Measurements from ENCODE around the gene ZNF540.
A peak's percentile ranks its signal among the peaks of the same experiment; 100 is the strongest.
"Not testable (repeated sequence)": the region's sequence is repeated elsewhere in the genome, so short reads cannot be mapped to it uniquely, and the experiment has no call there.

ZNF540 gene

GRCh38 chr19:37655301-37655688 lies 60.6 kb downstream of the ZNF540 start, which contains the start of gene ZFP30:
Gene ZFP30, minus strand, starts transcription at chr19:37655465. Its CDS starts 7,643 bp downstream, at chr19:37647822.
- TF ChIP-seq, protein P1, sequence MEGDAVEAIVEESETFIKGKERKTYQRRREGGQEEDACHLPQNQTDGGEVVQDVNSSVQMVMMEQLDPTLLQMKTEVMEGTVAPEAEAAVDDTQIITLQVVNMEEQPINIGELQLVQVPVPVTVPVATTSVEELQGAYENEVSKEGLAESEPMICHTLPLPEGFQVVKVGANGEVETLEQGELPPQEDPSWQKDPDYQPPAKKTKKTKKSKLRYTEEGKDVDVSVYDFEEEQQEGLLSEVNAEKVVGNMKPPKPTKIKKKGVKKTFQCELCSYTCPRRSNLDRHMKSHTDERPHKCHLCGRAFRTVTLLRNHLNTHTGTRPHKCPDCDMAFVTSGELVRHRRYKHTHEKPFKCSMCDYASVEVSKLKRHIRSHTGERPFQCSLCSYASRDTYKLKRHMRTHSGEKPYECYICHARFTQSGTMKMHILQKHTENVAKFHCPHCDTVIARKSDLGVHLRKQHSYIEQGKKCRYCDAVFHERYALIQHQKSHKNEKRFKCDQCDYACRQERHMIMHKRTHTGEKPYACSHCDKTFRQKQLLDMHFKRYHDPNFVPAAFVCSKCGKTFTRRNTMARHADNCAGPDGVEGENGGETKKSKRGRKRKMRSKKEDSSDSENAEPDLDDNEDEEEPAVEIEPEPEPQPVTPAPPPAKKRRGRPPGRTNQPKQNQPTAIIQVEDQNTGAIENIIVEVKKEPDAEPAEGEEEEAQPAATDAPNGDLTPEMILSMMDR (IDR thresholded peaks at IDR 0.05; ENCODE audit: control insufficient read depth, insufficient read depth, low read depth, low read length, missing control alignments) = no peak
- peak; percentile 39 for DNase-seq (ENCODE audit: low read depth)
- H3K4me3 ChIP-seq (ENCODE audit: control insufficient read depth, low read depth, low read length) = peak within 1 kb of the TSS; percentile 67

- no peak for DNase-seq (ENCODE audit: low read depth)
- TF ChIP-seq, protein P1 (IDR thresholded peaks at IDR 0.05; ENCODE audit: control insufficient read depth, insufficient read depth, low read depth, low read length, missing control alignments) = no peak
- H3K4me3 ChIP-seq (ENCODE audit: control insufficient read depth, low read depth, low read length) = peak overlapping the region; percentile 67
Observed at GRCh38 chr19:37655689-37656371, 61.2 kb downstream of the ZNF540 start.

GRCh38 chr19:37657157-37657556 lies 62.5 kb downstream of the ZNF540 start:
- DNase-seq (ENCODE audit: low read depth); H3K4me3 ChIP-seq (ENCODE audit: control insufficient read depth, low read depth, low read length): not testable (repeated sequence)

Measured in AG09309 (cell line).